IMR-90 (cell line): ENCODE measurements around the gene FYCO1. TPM values are rescaled to one million over a fixed set of nuclear protein-coding genes. Genes with fewer than 3 reads are reported as not detected.
A peak's percentile ranks its signal among the peaks of the same experiment; 100 is the strongest.

Experiments
- ATAC-seq: fragments of 200-7000 bp; cut with Tn5 transposase; 2 replicates; pipeline ENCODE4 v1.9.1; 2020; ENCODE audit warnings: low read depth, mild to moderate bottlenecking, moderate library complexity
- BruUV-seq: library from RNA; stranded (reverse); fragments of 400-500 nt; replicated peaks from 2 replicates; lab custom pipeline; 2021; lab: Mats Ljungman, UMichigan
- CTCF ChIA-PET: fragments of 300-600 bp; formaldehyde crosslinking; extraction: SDS; loops from one replicate; lab custom pipeline; 2021; ENCODE audit warnings: antibody characterized with exemption; lab: Yijun Ruan, JAX
- POLR2A ChIA-PET: fragments of 300-600 bp; sonication (Branson Sonifier 250); formaldehyde crosslinking; loops from one replicate; lab custom pipeline; 2022; ENCODE audit warnings: antibody characterized with exemption; ENCODE audit not compliant: unreplicated experiment; lab: Charles Lee
- DNase-seq: peaks from one replicate; pipeline ENCODE4 v3.0.0; 2013
- H2AFZ ChIP-seq: replicated peaks from 2 replicates; pipeline ENCODE3; 2013; ENCODE audit warnings: low read length, mild to moderate bottlenecking; ENCODE audit not compliant: poor library complexity
- H2AK5ac ChIP-seq: 2 replicates; pipeline ENCODE4 v1.6.1; 2013; ENCODE audit warnings: low read depth, low read length, inconsistent platforms
- H2AK9ac ChIP-seq: replicated peaks from 2 replicates; pipeline ENCODE3; 2013; ENCODE audit warnings: mild to moderate bottlenecking, low read depth, low read length, moderate library complexity; ENCODE audit not compliant: poor library complexity
- H2BK120ac ChIP-seq: 2 replicates; pipeline ENCODE4 v1.6.1; 2013; ENCODE audit warnings: low read depth, low read length, inconsistent platforms
- H2BK15ac ChIP-seq: 3 replicates; pipeline ENCODE4 v1.6.1; 2013; ENCODE audit warnings: low read depth, low read length, inconsistent platforms
- H2BK20ac ChIP-seq: 2 replicates; pipeline ENCODE4 v1.6.1; 2013; ENCODE audit warnings: low read depth, mild to moderate bottlenecking, inconsistent platforms, low read length, moderate library complexity
- H2BK5ac ChIP-seq: 2 replicates; pipeline ENCODE4 v1.6.1; 2013; ENCODE audit warnings: mild to moderate bottlenecking, low read depth, low read length, inconsistent platforms; ENCODE audit not compliant: poor library complexity, severe bottlenecking
- H3K14ac ChIP-seq: replicated peaks from 2 replicates; pipeline ENCODE4 v1.6.1; 2013; ENCODE audit warnings: low read depth, low read length, inconsistent platforms
- H3K18ac ChIP-seq: 2 replicates; pipeline ENCODE4 v1.6.1; 2013; ENCODE audit warnings: low read depth, low read length, control low read depth
- H3K23ac ChIP-seq: 2 replicates; pipeline ENCODE4 v1.6.1; 2013; ENCODE audit warnings: low read depth, low read length, inconsistent platforms
- H3K27ac ChIP-seq: 2 replicates; pipeline ENCODE4 v1.5.1; 2013; ENCODE audit warnings: mild to moderate bottlenecking, control low read depth, low read length; ENCODE audit not compliant: insufficient read depth
- H3K27me3 ChIP-seq: 2 replicates; pipeline ENCODE4 v1.6.1; 2013; ENCODE audit warnings: low read length; ENCODE audit not compliant: control insufficient read depth, insufficient read depth
- H3K36me3 ChIP-seq: 2 replicates; pipeline ENCODE4 v1.6.1; 2013; ENCODE audit warnings: low read length, mixed read lengths; ENCODE audit not compliant: control insufficient read depth, insufficient read depth
- H3K4ac ChIP-seq: 2 replicates; pipeline ENCODE4 v1.6.1; 2013; ENCODE audit warnings: low read depth, low read length, inconsistent platforms
- H3K4me1 ChIP-seq: 2 replicates; pipeline ENCODE4 v1.6.1; 2013; ENCODE audit warnings: low read length, mixed read lengths; ENCODE audit not compliant: control insufficient read depth, insufficient read depth
- H3K4me2 ChIP-seq: 2 replicates; pipeline ENCODE4 v1.6.1; 2013; ENCODE audit warnings: low read depth, mild to moderate bottlenecking, control low read depth, low read length, moderate library complexity
- H3K4me3 ChIP-seq: 2 replicates; pipeline ENCODE4 v1.5.1; 2013; ENCODE audit warnings: low read depth, mild to moderate bottlenecking, control low read depth, low read length, moderate library complexity; ENCODE audit not compliant: insufficient read depth
- H3K56ac ChIP-seq: 2 replicates; pipeline ENCODE4 v1.6.1; 2013; ENCODE audit warnings: low read length, inconsistent platforms; ENCODE audit not compliant: insufficient read depth; ENCODE audit errors: extremely low read depth
- H3K79me1 ChIP-seq, 2 experiments: 2 replicates each; pipeline ENCODE4 v1.6.1; 2013; ENCODE audit warnings: low read length in 2 of 2, inconsistent platforms in 1 of 2, low read depth in 1 of 2
- H3K9ac ChIP-seq: 2 replicates; pipeline ENCODE4 v1.6.1; 2013; ENCODE audit warnings: low read depth, low read length, control low read depth
- H3K9me1 ChIP-seq: 2 replicates; pipeline ENCODE4 v1.6.1; 2013; ENCODE audit warnings: low read length, inconsistent platforms; ENCODE audit not compliant: insufficient read depth
- H3K9me3 ChIP-seq: 2 replicates; pipeline ENCODE4 v1.6.1; 2013; ENCODE audit warnings: low read length; ENCODE audit not compliant: control insufficient read depth, insufficient read depth
- H4K20me1 ChIP-seq: 2 replicates; pipeline ENCODE4 v1.6.1; 2013; ENCODE audit warnings: low read length, inconsistent platforms; ENCODE audit not compliant: insufficient read depth
- H4K5ac ChIP-seq: 2 replicates; pipeline ENCODE4 v1.6.1; 2013; ENCODE audit warnings: mild to moderate bottlenecking, low read depth, low read length, control low read depth
- H4K8ac ChIP-seq, 2 experiments: 2 replicates each; pipeline ENCODE4 v1.6.1; 2013; ENCODE audit warnings: low read depth in 2 of 2, low read length in 2 of 2, control low read depth in 1 of 2, inconsistent platforms in 1 of 2
- H4K91ac ChIP-seq: 2 replicates; pipeline ENCODE4 v1.6.1; 2013; ENCODE audit warnings: low read depth, low read length, inconsistent platforms; ENCODE audit not compliant: insufficient read depth
- CEBPB ChIP-seq: IDR thresholded peaks from 2 replicates; pipeline ENCODE4 v1.6.1; 2012; ENCODE audit warnings: low read depth, low read length, improper control_type of control experiment
- MAZ ChIP-seq: IDR thresholded peaks from 2 replicates; pipeline ENCODE4 v1.6.1; 2012; ENCODE audit warnings: low read depth, mild to moderate bottlenecking, low read length, improper control_type of control experiment, moderate library complexity, borderline replicate concordance
- MXI1 ChIP-seq: IDR thresholded peaks from 2 replicates; pipeline ENCODE4 v1.6.1; 2012; ENCODE audit warnings: low read depth, mild to moderate bottlenecking, low read length, moderate library complexity, borderline replicate concordance
- NFE2L2 ChIP-seq: fragments of 150-350 bp; IDR thresholded peaks from 2 replicates; pipeline ENCODE4 v1.6.1; 2016; ENCODE audit warnings: low read depth, mild to moderate bottlenecking, low read length
- RAD21 ChIP-seq: IDR thresholded peaks from 2 replicates; pipeline ENCODE4 v1.6.1; 2012; ENCODE audit warnings: low read length, improper control_type of control experiment
- RCOR1 ChIP-seq: IDR thresholded peaks from 2 replicates; pipeline ENCODE4 v1.6.1; 2012; ENCODE audit warnings: mild to moderate bottlenecking, low read length, improper control_type of control experiment; ENCODE audit not compliant: insufficient replicate concordance
- SMC3 ChIP-seq: fragments of 150-350 bp; IDR thresholded peaks from 2 replicates; pipeline ENCODE4 v1.6.1; 2016; ENCODE audit warnings: low read depth, mild to moderate bottlenecking, antibody characterized with exemption, low read length, moderate library complexity
- WGBS, 2 experiments: methylation state at CpG; one replicate each; pipeline versions ENCODE4 v1.1.5 to v1.1.7; 2013; ENCODE audit warnings: missing lambda C conversion rate in 2 of 2; ENCODE audit not compliant: insufficient read length in 1 of 2; ENCODE audit errors: extremely low coverage in 2 of 2; 5-methylcytosine and 5-hydroxymethylcytosine counted together
- dilution Hi-C: fragments of 300-500 bp; cut with HindIII; formaldehyde crosslinking; loops from one replicate; pipeline ENCODE4 v1.14.3; 2018; ENCODE audit warnings: low sequenced_read_pairs; ENCODE audit not compliant: unreplicated experiment
- in situ Hi-C: fragments of 300-500 bp; cut with MboI; formaldehyde crosslinking; loops from 3 replicates; pipeline ENCODE4 v1.14.3; 2019; ENCODE audit warnings: low sequenced_read_pairs, inconsistent platforms, mixed read lengths
- intact Hi-C: fragments of 100-400 bp; cut with micrococcal nuclease; formaldehyde crosslinking; loops from 2 replicates; pipeline ENCODE4 v1.10.0; 2022
- polyA plus RNA-seq, 3 experiments: library from polyadenylated mRNA; depleted of rRNA; stranded (reverse); fragments of >200 nt; gene quantifications; 2 replicates each; pipeline ENCODE4 v1.2.3, GENCODE V29; 2012; ENCODE audit warnings: low replicate concordance in 1 of 3
- total RNA-seq: library from RNA; depleted of rRNA; stranded (reverse); fragments of >200 nt; gene quantifications from 2 replicates; pipeline ENCODE4 v1.2.3, GENCODE V29; 2012
- TF ChIP-seq, protein P1 (sequence below): fragments of 150-350 bp; IDR thresholded peaks from 2 replicates; pipeline ENCODE4 v1.6.1; 2017; ENCODE audit warnings: mild to moderate bottlenecking, antibody characterized with exemption, low read length, low read depth
- TF ChIP-seq, protein P2 (sequence below): conservative IDR thresholded peaks from 2 replicates; pipeline ENCODE4 v1.5.1; 2012; ENCODE audit warnings: mild to moderate bottlenecking, low read depth, low read length, improper control_type of control experiment

Gene FYCO1
- total and polyA plus RNA-seq, 2 of the 4 experiments (the other 2 are of a cell fraction): 13.7 to 20.1 TPM

DNA sequence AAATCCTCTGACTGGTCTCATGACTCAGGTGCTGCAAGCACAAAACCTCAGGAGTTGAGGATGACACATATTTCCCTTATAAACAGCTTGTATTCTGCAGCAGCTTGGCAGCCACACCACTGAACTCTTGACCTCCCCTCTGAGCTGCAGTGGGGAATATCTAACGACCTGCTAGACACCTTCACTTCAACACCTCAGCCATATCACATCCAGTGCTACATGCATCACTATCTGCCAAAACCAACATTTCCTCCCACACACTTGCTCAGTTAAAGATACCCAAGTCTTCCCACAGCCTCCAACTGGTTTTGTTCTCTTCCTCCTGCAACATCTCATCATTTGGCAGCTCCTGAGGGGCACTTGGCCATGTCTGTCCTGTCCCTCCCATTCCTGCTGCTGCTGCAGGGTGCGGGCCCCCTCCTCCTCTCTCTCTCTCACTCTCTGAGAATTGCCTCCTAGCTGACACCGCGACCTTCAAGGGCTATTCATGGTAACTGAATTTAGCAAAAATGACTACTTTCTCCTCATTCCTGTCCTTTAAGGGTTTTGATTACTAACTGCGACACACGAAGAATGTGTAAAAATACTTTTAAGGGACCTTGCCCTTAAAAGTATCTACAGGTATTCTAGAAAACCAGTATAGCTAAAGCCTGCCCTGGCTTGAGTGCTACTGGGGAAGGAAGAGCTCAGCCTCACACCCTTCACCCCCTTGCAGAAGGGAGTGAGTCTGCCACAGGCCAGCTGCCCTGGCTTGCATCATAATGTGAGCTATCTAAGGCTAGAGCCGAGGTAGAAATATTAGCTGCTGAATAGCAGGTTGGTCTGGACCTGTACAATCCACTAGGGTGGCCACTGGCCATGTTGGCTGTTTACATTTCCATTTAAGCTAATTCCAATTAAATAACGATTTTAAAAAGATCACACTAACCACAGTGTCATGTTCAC, 114.3 kb downstream of the FYCO1 start:
- no peak overlapping the region for H3K9ac ChIP-seq
- TF ChIP-seq RAD21 (no peak), MXI1 (no peak), CEBPB (no peak), RCOR1 (no peak), SMC3 (no peak), NFE2L2 (no peak), MAZ (no peak)
- TF ChIP-seq, protein P1, sequence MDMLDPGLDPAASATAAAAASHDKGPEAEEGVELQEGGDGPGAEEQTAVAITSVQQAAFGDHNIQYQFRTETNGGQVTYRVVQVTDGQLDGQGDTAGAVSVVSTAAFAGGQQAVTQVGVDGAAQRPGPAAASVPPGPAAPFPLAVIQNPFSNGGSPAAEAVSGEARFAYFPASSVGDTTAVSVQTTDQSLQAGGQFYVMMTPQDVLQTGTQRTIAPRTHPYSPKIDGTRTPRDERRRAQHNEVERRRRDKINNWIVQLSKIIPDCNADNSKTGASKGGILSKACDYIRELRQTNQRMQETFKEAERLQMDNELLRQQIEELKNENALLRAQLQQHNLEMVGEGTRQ: no peak
- TF ChIP-seq, protein P2, sequence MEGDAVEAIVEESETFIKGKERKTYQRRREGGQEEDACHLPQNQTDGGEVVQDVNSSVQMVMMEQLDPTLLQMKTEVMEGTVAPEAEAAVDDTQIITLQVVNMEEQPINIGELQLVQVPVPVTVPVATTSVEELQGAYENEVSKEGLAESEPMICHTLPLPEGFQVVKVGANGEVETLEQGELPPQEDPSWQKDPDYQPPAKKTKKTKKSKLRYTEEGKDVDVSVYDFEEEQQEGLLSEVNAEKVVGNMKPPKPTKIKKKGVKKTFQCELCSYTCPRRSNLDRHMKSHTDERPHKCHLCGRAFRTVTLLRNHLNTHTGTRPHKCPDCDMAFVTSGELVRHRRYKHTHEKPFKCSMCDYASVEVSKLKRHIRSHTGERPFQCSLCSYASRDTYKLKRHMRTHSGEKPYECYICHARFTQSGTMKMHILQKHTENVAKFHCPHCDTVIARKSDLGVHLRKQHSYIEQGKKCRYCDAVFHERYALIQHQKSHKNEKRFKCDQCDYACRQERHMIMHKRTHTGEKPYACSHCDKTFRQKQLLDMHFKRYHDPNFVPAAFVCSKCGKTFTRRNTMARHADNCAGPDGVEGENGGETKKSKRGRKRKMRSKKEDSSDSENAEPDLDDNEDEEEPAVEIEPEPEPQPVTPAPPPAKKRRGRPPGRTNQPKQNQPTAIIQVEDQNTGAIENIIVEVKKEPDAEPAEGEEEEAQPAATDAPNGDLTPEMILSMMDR: no peak
- H3K18ac ChIP-seq: no peak overlapping the region
- no peaks in the 10 kb centered on the region for H3K36me3 ChIP-seq
- H2BK15ac ChIP-seq: no peak overlapping the region
- no peak overlapping the region for H3K4ac ChIP-seq
- dilution Hi-C loops: no loop called here
- H2AFZ ChIP-seq: no peak overlapping the region
- POLR2A ChIA-PET: no interaction called here
- H3K27ac ChIP-seq: no peak overlapping the region
- 0% methylated on average over 1 of the region's 8 CpGs; no CpG with 5 or more reads in 1 of the 2 experiments for WGBS, 2 experiments
- H2BK5ac ChIP-seq: no peak overlapping the region
- H3K14ac ChIP-seq: no peak overlapping the region
- H4K8ac ChIP-seq: no peak overlapping the region
- no peaks in the 10 kb centered on the region for H3K9me3 ChIP-seq
- H4K5ac ChIP-seq: no peak overlapping the region
- no peak overlapping the region for H2AK5ac ChIP-seq
- H3K23ac ChIP-seq: no peak overlapping the region
- H3K4me3 ChIP-seq: no peak overlapping the region
- H3K27me3 ChIP-seq: peaks cover 41% of the 10 kb centered on the region
- DNase-seq (peak; percentile 53), ATAC-seq (no peak)
- intact Hi-C loops: no loop called here
- in situ Hi-C loops: no loop called here
- BruUV-seq: no TSS peak
- H2BK20ac ChIP-seq: no peak overlapping the region
- no peaks in the 10 kb centered on the region; the same call in 1 of the 2 replicates for H3K4me1 ChIP-seq
- H3K79me1 ChIP-seq: no peaks in the 10 kb centered on the region
- H3K56ac ChIP-seq: no peak overlapping the region
- CTCF ChIA-PET: no interaction called here
- no peaks in the 10 kb centered on the region for H3K9me1 ChIP-seq
- no peak overlapping the region for H2BK120ac ChIP-seq
- H2AK9ac ChIP-seq: no peak overlapping the region
- H4K91ac ChIP-seq: no peak overlapping the region
- no peaks in the 10 kb centered on the region for H4K20me1 ChIP-seq
- no peak overlapping the region for H3K4me2 ChIP-seq
